HG02973 (cell line): ENCODE measurements around the gene DYNLT5.
"Not testable (repeated sequence)": the region's sequence is repeated elsewhere in the genome, so short reads cannot be mapped to it uniquely, and the experiment has no call there.

Experiments used
- ATAC-seq: cut with Tn5 transposase; IDR thresholded peaks from one replicate; pipeline ENCODE4 v1.9.1; 2021; ENCODE audit warnings: moderate library complexity; ENCODE audit not compliant: unreplicated experiment

DYNLT5 gene

DNA sequence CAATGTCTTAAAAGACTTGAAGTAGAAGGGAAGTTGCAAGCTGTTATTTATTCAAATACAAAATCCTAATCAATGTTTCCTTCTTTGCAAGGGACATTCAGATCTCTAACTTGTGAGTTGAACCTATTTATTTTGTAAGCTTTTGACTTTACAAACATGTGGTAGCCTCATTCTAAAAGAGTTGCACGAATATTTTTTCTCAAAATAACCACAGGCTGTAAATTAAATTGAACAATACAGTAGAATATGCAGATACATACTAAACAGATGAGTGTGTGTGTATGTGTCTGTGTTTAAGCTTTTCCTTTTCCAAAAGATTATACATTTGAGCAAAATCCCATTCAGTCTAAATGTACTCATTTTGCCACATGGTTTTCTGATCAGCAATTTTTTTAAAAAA, 4.8 kb upstream of the DYNLT5 start:
- ATAC-seq = no peak

DNA sequence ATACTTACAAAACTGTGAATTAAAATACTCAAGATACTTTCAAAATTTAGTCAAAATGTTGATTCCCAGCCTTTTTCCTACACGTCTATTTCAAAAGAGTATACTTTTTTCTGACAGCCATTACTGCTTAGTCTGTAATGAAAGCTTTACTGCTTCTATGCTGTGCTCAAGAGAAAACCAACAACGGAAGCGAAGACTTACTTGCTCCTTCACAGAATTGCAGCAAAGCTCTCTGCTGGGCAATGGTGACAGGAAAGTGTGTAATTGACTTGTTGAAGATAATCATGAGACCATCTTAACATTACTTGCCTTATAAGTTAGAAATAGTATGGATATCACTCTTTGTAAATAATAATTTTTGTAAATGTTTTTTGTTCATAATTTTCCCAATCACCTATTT, 1.7 kb upstream of the DYNLT5 start:
- no peak for ATAC-seq

DNA sequence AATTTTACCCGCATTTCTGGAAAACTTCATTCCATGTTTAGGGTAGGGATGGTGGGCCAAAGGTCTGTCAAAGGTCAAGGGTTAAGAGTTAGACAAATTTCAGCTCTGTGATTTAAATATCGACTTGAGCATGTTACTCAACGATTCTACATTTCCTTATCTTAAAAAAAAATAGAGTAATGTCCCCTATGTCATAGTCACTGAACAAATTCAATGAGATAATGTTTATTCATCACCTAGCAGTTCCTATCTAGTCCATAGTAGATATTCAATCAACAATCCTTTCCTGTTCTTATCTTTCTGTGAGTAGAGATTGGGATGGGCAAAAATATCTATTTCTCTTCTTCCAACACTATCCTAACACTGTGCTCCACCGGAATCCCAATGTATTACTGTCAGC, 1.1 kb upstream of the DYNLT5 start:
- no peak for ATAC-seq

DNA sequence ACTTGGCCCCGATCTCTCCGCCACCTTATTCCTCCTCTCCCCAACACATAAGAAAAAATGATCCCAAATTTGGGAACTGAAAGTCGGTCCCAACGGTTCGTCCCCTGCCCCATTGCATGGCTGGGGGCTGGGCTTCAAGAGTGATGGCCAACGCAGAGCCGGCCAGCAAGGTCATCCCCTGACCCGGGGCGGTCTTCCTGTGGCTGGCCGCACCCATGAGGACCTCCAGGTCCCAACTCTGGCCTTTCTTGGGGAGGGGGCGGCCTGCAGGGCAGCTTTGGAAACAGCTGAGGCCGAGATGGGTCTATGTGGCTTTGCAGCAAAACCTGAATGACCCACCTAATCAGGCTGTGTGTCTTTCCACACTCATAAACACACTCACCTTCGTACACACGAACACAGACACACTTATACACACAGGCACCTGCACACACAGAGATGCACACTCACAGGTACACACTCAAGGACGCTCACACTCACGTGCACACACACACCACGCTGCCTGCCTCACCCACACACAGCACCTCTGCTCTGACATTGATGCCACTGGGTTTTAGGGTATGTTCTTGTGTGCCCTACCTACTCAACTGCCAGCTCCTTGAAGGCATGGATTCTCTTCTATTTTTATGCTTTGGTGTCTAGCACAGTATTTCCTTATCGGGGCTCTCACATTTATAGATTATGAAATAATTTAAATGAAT, 562 bp downstream of the DYNLT5 start:
- ATAC-seq = no peak

DNA sequence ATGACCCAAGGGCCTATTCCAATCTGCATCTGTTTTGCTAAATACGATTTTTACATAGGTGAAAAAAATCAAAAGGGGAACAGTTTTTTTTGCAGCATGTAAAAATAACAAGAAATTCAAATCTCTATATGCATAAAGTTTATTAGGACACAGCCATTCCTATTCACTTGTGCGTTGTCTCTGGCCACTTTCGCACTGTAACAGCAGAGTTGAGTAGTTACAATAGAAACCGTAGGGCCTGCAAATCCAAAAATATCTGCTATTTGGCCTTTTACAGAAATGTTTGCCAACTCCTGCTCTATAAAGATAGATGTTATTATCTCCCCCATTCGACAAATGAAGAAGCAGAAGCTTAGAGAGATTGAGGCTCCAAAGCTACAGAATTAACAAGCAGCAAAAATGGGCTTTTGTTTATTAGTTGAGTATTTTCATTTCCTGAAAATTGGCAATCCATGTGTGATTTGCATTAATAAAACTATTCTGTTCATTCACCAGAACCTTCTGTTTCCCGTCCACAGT, 5.5 kb downstream of the DYNLT5 start:
- ATAC-seq = peak; percentile 14

DNA sequence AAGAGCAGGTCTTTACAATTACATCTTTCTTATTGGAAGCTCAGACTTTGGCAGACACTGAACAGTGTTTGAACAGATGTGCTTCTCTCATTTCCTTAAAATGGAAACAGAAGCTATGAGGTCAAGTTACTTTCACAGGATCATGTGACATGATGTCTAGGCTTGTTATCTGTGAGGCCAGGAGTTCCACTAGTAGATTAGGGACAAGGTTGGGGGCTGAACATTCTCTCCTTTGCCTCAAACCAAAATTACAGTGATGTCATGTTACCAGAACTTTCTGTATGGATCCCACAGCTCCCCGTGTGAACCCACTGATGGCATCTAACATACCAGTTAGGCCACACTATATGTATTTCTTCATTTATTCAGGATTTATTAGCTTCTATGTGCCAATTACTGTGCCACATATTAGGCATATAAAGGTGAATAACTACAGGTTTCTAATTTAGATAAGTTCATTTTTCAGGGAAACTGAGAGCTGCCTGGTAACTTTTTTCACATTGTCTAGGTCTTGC, 6.0 kb downstream of the DYNLT5 start:
- peak; percentile 99 for ATAC-seq

DNA sequence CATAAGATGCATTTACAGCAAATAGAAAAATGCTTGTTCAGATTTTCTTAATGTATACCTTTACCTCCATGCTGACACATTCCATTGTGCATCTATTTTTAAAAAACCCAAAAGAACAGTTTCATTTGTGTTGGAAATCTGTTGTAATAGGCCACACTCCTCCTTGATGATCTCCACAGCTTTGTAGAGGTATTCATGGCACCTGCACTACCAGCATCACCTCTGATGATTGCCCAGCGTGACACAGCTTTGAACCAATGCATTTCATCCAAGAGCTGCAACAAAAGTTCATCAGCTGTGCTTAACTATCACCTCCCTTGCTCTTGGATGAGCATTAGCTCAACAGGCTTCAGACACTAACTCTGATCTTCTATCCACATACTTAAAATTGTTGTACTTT, 8.2 kb downstream of the DYNLT5 start:
- ATAC-seq = no peak

DNA sequence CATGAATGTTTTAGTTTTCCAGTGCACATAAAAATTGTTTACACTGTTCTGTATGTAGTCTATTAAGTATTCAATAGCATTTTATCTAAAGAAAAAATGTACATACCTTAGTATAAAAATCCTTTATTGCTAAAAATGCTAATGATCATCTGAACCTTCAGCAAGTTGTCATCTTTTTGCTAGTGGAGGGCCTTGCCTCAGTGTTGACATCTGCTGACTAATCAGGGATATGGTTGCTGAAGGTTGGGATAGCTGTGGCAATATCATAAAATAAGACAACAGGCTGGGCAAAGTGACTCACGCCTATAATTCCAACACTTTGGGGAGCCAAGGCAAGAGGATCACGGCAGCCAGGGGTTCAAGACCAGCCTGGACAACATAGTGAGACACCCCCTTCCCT, 9.0 kb downstream of the DYNLT5 start:
- ATAC-seq = no peak

DNA sequence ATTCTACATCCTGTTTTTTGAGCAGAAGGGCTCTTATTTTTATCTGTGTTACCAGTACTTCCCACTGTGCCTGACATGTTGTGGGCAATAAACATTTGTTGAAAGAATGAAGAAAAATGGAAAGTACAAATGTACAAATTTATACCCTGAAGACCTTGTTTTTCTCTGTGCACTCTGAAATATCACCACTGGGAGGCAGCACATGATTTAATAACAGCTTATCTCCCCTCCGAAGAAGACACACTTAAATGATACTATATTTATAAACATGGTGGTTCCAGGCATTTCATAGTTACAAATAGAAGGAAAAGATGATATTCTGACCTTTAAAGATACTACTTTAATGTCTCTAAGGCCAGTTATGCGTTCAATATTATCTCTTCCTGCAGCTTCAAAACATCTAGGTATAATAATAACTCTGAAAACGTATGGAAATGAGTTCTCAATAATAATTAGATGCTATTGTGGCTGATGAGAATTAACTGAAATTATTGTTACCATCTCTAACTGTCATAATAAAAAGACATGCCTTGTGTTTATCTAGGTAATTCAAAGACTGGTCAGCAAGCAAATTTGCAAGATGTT, 12.8 kb downstream of the DYNLT5 start:
- peak; percentile 71 for ATAC-seq

DNA sequence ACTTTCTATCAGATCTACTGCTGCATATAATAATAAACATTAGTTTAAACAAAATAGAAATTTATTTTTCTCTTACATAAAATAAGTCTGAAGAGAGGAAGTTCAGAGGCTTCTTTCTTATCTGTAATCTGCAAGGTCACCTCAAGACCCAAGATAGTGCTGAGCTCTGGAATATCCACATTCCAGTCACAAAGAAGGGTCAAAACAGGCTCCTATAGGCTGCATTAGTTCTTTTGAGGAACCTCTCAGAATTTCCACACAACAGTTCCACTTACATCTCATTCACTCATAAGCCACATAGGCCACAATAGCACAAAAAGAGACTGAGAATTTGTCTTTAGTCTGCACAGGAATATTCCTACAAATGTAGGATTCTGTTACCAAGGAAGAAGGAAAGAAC, 15.4 kb downstream of the DYNLT5 start:
- ATAC-seq = no peak

DNA sequence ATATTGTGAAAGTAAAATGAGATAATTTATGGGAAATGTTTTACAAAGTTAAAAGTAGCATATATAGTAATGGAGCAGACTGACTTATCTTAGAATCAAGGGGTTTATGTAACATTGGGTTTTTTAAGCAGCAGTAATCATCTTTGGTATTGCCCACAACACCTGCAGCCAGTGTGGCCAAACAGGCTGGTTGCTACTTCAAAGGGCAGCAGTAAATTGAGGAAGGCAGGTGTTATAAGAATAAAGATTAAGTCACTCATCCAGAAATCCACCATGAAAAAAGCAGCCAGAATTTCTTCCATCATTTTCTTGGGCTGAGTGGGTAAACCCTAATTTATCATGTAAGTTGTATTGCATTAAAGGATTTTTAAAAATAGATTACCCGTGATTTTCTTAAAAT, 16.7 kb downstream of the DYNLT5 start:
- ATAC-seq = no peak

DNA sequence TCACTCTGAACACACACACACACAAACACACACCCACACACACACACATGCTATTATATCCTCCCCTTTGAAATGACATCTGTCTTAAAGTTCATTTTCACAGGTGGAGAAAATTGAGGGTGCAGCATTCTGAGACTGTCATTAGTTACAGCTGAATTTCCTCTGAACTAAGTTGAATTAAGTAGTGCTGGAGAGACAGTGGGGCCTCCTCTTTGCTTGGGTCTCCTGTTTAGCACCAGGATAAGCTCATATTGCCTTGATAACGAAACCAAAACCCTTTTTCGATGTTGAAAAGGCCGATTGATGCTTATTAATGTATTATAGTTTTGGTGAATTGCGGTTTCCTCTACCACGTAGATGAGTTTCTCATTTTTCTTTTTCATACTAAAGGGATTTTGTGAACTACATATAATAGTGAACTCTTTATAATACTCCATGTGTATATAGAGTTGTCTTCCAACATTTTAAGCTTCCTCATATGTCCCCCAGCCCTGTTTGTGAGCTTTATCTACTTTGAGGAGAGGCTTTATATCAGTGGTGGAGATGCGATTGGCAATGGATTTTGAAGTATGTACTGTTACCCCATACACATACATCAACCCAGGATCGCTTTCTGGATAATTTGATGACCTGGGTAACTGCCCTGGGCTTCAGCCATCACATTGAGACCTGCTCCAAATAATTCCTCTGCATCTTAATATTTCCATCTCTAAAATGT, 17.4 kb downstream of the DYNLT5 start:
- no peak for ATAC-seq

DNA sequence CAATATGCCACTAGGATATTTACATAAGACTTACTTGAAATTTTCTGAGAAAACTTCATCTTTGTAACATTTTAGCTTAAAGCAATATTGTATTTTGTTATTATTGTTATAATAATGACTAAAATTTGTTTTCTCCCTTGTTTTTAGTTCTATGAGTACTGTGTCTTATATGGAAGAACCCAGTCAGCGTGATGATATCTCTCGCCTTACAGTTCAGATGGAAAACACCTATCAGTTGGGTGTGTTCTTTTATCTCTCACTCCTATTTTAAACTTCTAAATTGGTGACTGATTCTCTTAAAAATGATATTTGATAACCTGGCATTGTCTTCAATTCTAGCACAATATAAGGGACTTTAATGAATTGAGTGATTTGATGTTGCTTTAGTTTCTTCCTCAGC, 18.0 kb downstream of the DYNLT5 start:
- no peak for ATAC-seq

DNA sequence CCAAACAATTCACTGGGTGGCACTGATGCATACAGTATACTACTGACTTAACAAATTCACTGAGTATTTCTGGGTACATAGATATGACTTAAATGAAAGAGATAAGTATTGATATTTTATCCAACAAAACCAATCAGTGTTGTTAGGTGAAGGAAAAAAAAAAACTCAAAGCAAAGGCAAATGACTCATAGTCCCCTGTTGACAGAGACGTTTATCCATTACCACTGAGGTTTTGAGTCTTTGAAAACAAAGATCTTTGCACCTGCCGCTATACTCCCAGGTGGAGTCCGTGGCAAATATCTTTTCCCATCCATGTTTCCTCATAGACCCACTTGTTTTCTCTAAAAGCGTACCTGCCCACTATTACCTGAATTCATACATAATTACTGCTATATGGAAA, 18.4 kb downstream of the DYNLT5 start:
- no peak for ATAC-seq

DNA sequence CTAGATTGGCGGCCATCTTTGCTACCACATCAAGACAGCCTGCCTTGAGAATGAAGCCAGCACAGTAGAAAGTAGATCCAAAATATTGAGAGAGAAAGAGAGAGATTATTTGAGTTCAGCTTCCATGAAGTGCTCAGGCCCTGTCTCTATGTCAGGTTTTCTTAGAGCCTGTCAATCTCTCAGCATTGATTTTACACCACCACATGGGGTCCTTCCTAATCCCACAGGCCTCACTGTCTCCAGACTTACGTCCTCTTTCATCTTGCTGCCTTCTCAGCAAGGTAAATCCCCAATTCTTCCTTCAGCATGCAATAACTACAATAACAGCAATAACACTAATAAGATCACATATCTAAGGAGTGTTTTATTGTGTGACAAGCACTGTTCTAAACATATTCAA, 21.0 kb downstream of the DYNLT5 start:
- ATAC-seq = no peak

DNA sequence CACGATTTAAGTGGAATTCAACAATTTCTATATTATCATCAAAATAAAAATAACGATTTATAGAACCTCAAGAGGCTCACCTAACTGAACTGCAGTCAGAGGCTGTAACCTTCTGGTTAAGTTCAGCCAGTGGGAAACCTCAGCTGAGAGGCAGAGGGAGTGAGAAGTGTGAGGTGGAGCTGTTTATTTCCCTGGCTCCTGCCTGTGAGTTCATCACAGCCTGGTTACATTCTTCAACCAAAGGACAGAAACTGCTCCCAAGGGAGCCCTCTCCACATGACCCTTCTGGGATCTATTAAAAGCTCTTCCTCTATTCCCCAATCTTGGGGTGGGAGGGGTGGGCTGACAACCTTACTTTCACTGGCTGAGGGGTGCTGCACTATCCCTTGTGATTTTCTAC, 22.2 kb downstream of the DYNLT5 start:
- ATAC-seq = no peak

DNA sequence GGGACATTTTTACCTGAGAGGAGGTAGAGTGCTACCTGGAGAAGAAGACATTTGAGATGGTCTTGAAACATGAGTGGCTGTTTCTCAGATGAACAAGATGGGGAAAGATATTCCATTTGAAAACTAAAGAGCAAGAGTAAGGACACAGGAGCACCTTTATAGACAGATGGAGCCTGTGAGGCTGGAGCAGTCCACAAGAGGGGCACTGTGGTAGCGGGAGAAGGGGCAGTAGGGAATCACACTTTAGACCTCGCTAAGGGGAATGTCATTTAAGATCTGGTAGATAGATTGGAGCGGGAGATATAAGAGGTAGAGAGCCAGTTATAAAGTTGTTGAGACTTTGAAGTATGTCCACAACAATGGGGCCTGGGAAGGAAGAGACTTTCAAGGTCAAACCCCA, 23.4 kb downstream of the DYNLT5 start:
- ATAC-seq = no peak

DNA sequence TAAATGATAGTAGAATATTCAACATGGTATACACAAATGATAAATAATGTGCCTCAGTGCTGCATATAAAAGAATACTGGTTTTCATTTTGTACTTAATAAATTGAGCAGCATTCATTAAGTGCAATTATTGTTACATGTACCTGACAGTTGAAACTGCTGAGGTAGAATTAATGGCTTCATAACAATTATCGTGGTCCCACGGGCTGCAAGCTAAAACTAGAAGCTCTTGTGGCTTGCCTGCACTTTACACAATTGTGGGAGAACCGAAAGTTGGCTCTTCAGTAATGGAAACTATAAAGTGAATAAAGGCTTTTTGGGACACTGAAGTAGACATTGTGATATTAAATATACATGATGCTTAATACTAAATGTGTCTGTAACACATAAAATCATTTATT, 25.6 kb downstream of the DYNLT5 start:
- ATAC-seq = no peak

DNA sequence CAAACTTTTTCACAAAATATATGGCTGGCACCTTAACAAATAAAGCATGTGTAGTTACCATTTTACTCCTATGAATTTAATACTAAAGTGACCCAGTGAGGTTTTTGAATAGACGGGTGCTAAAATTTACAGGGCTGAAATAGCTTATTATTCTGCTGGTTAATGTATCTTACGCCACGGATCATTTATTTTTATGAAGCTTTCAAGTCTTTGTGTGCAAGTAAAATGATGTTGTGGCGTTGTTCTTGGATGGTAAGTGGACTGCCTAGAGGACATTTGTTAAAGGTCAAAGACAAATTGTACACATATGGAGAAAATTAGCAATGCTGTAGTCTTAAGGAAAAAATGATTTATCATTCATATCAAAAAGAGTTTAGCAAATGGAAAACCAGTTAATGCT, 26.0 kb downstream of the DYNLT5 start:
- no peak for ATAC-seq

DNA sequence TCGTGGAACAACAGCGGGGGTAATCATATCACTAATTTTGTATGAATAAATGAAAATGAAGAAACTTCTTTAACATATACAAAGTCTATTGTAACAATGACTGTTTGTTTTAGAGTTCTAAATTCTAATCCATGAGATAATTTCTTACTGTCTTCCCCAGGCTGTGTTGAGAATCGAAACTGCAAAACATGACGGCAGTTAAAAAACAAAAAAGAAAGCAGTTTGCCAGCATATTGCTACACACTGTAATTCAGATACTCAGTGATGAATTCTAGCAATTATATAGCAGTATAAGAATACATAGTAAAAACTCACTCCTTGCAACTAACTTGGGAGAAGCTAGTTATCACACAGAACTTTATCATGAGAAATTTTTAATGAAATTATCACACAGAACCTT, 26.7 kb downstream of the DYNLT5 start:
- ATAC-seq = no peak

DNA sequence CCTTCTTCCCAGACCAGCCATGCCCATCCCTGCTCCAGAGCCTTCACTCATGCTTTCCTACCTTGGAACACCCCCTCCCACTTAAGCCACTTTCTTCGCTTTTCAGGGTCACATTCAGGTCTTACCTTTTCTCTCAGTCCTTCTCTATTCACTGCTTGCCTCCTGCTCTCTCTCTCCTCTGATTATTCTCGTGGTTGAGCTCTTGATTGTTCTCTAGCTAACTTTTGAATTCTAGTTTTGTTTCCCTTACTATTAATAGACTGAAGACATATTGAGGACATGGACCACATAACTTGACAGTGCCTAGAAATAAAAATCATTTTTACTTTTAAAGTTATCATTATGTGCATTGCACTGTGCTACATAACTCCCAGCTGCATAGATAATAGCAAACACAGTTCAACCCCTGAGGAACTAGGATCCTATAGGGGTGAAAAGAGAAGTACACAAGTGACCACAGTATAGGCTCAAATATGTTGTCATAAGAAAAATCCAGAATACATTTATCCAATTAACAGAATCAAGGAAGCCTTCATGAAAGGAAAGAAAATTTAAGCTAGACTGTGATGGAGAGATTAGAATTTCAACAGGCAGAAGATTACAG, 27.3 kb downstream of the DYNLT5 start:
- ATAC-seq = no peak

DNA sequence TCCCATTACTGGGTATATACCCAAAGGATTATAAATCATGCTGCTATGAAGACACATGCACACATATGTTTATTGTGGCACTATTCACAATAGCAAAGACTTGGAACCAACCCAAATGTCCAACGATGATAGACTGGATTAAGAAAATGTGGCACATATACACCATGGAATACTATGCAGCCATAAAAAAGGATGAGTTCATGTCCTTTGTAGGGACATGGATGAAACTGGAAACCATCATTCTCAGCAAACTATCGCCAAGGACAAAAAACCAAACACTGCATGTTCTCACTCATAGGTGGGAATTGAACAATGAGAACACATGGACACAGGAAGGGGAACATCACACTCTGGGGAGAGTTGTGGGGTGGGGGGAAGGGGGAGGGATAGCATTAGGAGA, 33.5 kb downstream of the DYNLT5 start:
- ATAC-seq = not testable (repeated sequence)
